K562 (cell line): ENCODE results near the gene KDF1. TPM values are rescaled to one million over a fixed set of nuclear protein-coding genes. Genes with fewer than 3 reads are reported as not detected.

Experiments
- ATAC-seq: fragments of 200-7000 bp; cut with Tn5 transposase; 3 replicates; pipeline ENCODE4 v1.9.1; 2020; ENCODE audit warnings: moderate library complexity
- BruUV-seq: library from RNA; stranded (reverse); fragments of 400-500 nt; replicated peaks from 2 replicates; lab custom pipeline; 2021; lab: Mats Ljungman, UMichigan
- CTCF ChIA-PET: fragments of 300-600 bp; formaldehyde crosslinking; extraction: SDS; loops from one replicate; lab custom pipeline; 2021; ENCODE audit warnings: low intra/inter-chr PET ratio; lab: Yijun Ruan, JAX
- POLR2A ChIA-PET: fragments of 300-600, 350-650 bp; sonication (Branson Sonifier 250); formaldehyde crosslinking; extraction: SDS; loops from one replicate; lab custom pipeline; 2021; ENCODE audit warnings: antibody characterized with exemption, inconsistent platforms; lab: Yijun Ruan, JAX
- DNase-seq, 4 experiments: peaks; one replicate each; pipeline versions ENCODE4 v3.0.0 to v3.0.0-alpha.2; 2011 to 2018; ENCODE audit warnings: low spot score in 3 of 4, mixed read lengths in 3 of 4; ENCODE audit errors: extremely low read depth in 1 of 4
- FAIRE-seq: peaks from 2 replicates; lab custom pipeline; 2011; peaks lifted over from hg19 to GRCh38; lab: Jason Lieb, UNC
- H2AFZ ChIP-seq: 2 replicates; pipeline ENCODE4 v1.6.0; 2011; ENCODE audit warnings: low read depth, low read length, control low read depth, inconsistent platforms
- H3K27ac ChIP-seq: fragments of 200-600 bp; 3 replicates; pipeline ENCODE4 v1.8.0; 2011; ENCODE audit warnings: low read depth, mild to moderate bottlenecking, control low read depth, inconsistent platforms, low read length, moderate library complexity, mixed read lengths; ENCODE audit errors: extremely low read depth
- H3K27me3 ChIP-seq, 2 experiments: fragments of 300-600 bp in 1 of 2; 2 replicates in 1 of 2; 3 replicates in 1 of 2; pipeline versions ENCODE4 v1.6.0 to v1.8.0; 2011; ENCODE audit warnings: inconsistent platforms in 2 of 2, low read length in 2 of 2, mild to moderate bottlenecking in 1 of 2, mixed read lengths in 1 of 2, moderate library complexity in 1 of 2; ENCODE audit not compliant: control insufficient read depth in 2 of 2, insufficient read depth in 2 of 2
- H3K36me3 ChIP-seq: fragments of 300-600 bp; 3 replicates; pipeline ENCODE4 v1.8.0; 2011; ENCODE audit warnings: mild to moderate bottlenecking, low read length, inconsistent platforms; ENCODE audit not compliant: control insufficient read depth, insufficient read depth
- H3K4me1 ChIP-seq, 2 experiments: fragments of 200-600 bp in 1 of 2; replicated peaks in 1 of 2; 2 replicates in 1 of 2; 3 replicates in 1 of 2; pipeline versions ENCODE4 v1.5.1 to v1.8.0; 2011; ENCODE audit warnings: inconsistent platforms in 2 of 2, low read length in 2 of 2, mild to moderate bottlenecking in 1 of 2, mixed read lengths in 1 of 2, moderate library complexity in 1 of 2; ENCODE audit not compliant: control insufficient read depth in 2 of 2, insufficient read depth in 2 of 2
- H3K4me2 ChIP-seq: 2 replicates; pipeline ENCODE4 v1.6.1; 2011; ENCODE audit warnings: low read length, control low read depth, inconsistent platforms, mixed read lengths; ENCODE audit not compliant: insufficient read depth
- H3K4me3 ChIP-seq: fragments of 200-600 bp; sonication (generic), shearing (Covaris generic); 2 replicates; pipeline ENCODE4 v1.5.1; 2016; ENCODE audit warnings: control low read depth, inconsistent platforms
- H3K79me2 ChIP-seq: fragments of 200-600 bp; 3 replicates; pipeline ENCODE4 v1.8.0; 2011; ENCODE audit warnings: low read length, inconsistent platforms; ENCODE audit not compliant: control insufficient read depth, insufficient read depth
- H3K9ac ChIP-seq, 2 experiments: 2 replicates each; pipeline versions ENCODE4 v1.6.0 to v1.6.1; 2011; ENCODE audit warnings: low read depth in 2 of 2, low read length in 2 of 2, control low read depth in 1 of 2, inconsistent platforms in 1 of 2, mild to moderate bottlenecking in 1 of 2, mixed read lengths in 1 of 2; ENCODE audit not compliant: insufficient read depth in 1 of 2
- H3K9me1 ChIP-seq: one replicate; pipeline ENCODE4 v1.6.0; 2011; ENCODE audit warnings: inconsistent platforms, mild to moderate bottlenecking, low read length, moderate library complexity; ENCODE audit not compliant: control insufficient read depth, insufficient read depth
- H3K9me3 ChIP-seq: replicated peaks from 2 replicates; pipeline ENCODE4 v1.5.1; 2011; ENCODE audit warnings: low read depth, low read length, inconsistent platforms; ENCODE audit not compliant: control insufficient read depth, insufficient read depth
- H4K20me1 ChIP-seq: replicated peaks from 2 replicates; pipeline ENCODE4 v1.6.1; 2011; ENCODE audit warnings: low read length, inconsistent platforms, mixed read lengths; ENCODE audit not compliant: control insufficient read depth, insufficient read depth
- ATF1 ChIP-seq, 2 experiments: fragments of 450-650 bp in 1 of 2; IDR thresholded peaks; 2 replicates each; pipeline ENCODE4 v1.6.1; 2016; ENCODE audit warnings: missing compliant biosample characterization in 1 of 2, missing genetic modification characterization in 1 of 2
- BCL6 ChIP-seq: fragments of 250-450 bp; sonication (Bioruptor Pico); IDR thresholded peaks from 2 replicates; pipeline ENCODE4 v1.4.0; 2020
- CBX8 ChIP-seq: fragments of 200-600 bp; sonication (generic); IDR thresholded peaks from 2 replicates; pipeline ENCODE4 v1.6.1; 2012; ENCODE audit warnings: borderline replicate concordance, mixed run types, low read depth, mild to moderate bottlenecking, moderate library complexity, mixed read lengths, low read length, control low read depth, inconsistent platforms; ENCODE audit not compliant: poor library complexity, severe bottlenecking; ENCODE audit errors: extremely low read depth
- CEBPB ChIP-seq: fragments of 450-650 bp; IDR thresholded peaks from 2 replicates; pipeline ENCODE4 v1.6.1; 2016; ENCODE audit warnings: missing genetic modification characterization, missing compliant biosample characterization
- DPF2 ChIP-seq: fragments of 450-650 bp; IDR thresholded peaks from 2 replicates; pipeline ENCODE4 v1.6.1; 2016
- FOSL1 ChIP-seq: fragments of 200-800 bp; sonication (Bioruptor generic); conservative IDR thresholded peaks from 2 replicates; pipeline ENCODE4 v1.6.1; 2016; ENCODE audit warnings: missing genetic modification characterization, missing compliant biosample characterization
- FOXJ3 ChIP-seq: sonication (generic); formaldehyde crosslinking; IDR thresholded peaks from 2 replicates; pipeline ENCODE4 v1.4.0; 2020; ENCODE audit warnings: mild to moderate bottlenecking, missing genetic modification reagents
- NCOA4 ChIP-seq: fragments of 450-650 bp; IDR thresholded peaks from 2 replicates; pipeline ENCODE4 v1.6.1; 2018; ENCODE audit warnings: mild to moderate bottlenecking; ENCODE audit not compliant: partially characterized antibody
- NR0B1 ChIP-seq: fragments of 450-650 bp; IDR thresholded peaks from one replicate; pipeline ENCODE4 v1.6.1; 2018; ENCODE audit warnings: mild to moderate bottlenecking, moderate library complexity; ENCODE audit not compliant: partially characterized antibody
- SMARCE1 ChIP-seq: fragments of 450-650 bp; IDR thresholded peaks from 2 replicates; pipeline ENCODE4 v1.7.1; 2016; ENCODE audit warnings: mild to moderate bottlenecking
- SREBF1 ChIP-seq: fragments of 150-350 bp; IDR thresholded peaks from 2 replicates; pipeline ENCODE4 v1.6.1; 2014; ENCODE audit warnings: antibody characterized with exemption, low read depth, low read length, borderline replicate concordance
- TCF7L2 ChIP-seq: fragments of 150-350 bp; IDR thresholded peaks from 2 replicates; pipeline ENCODE4 v1.6.1; 2016; ENCODE audit warnings: low read depth, mild to moderate bottlenecking, low read length, moderate library complexity
- ZBTB1 ChIP-seq: sonication (generic); formaldehyde crosslinking; IDR thresholded peaks from 2 replicates; pipeline ENCODE4 v1.8.1; 2023; ENCODE audit warnings: missing genetic modification reagents, low read depth, mild to moderate bottlenecking, borderline replicate concordance
- ZNF212 ChIP-seq: fragments of 450-650 bp; formaldehyde crosslinking; IDR thresholded peaks from 2 replicates; pipeline ENCODE4 v1.4.0; 2020; ENCODE audit warnings: mild to moderate bottlenecking
- ZNF274 ChIP-seq: IDR thresholded peaks from 2 replicates; pipeline ENCODE4 v1.6.1; 2011; ENCODE audit warnings: low read depth, mild to moderate bottlenecking, low read length, moderate library complexity, borderline replicate concordance
- ZNF384 ChIP-seq: IDR thresholded peaks from 2 replicates; pipeline ENCODE4 v1.6.1; 2012; ENCODE audit warnings: low read depth, low read length, improper control_type of control experiment
- ZNF507 ChIP-seq: conservative IDR thresholded peaks from 2 replicates; pipeline ENCODE4 v1.6.1; 2017; ENCODE audit warnings: missing genetic modification characterization, missing compliant biosample characterization
- ZNF511 ChIP-seq: sonication (generic); formaldehyde crosslinking; IDR thresholded peaks from 2 replicates; pipeline ENCODE4 v1.8.0; 2022; ENCODE audit warnings: mild to moderate bottlenecking, missing genetic modification reagents
- ZSCAN29 ChIP-seq: fragments of 450-650 bp; IDR thresholded peaks from 2 replicates; pipeline ENCODE4 v1.6.1; 2017
- WGBS: fragments of 100-300 bp; shearing (Covaris generic); methylation state at CpG from one replicate; pipeline ENCODE4 v1.1.6; 2016; ENCODE audit warnings: low coverage, mixed read lengths; ENCODE audit not compliant: insufficient coverage; ENCODE audit errors: missing lambda C conversion rate; 5-methylcytosine and 5-hydroxymethylcytosine counted together
- in situ Hi-C: fragments of 300-500 bp; cut with MboI; formaldehyde crosslinking; loops from 4 replicates; pipeline ENCODE4 v1.15.0; 2018; ENCODE audit warnings: inconsistent platforms, mixed read lengths
- intact Hi-C: fragments of 100-400 bp; cut with micrococcal nuclease; formaldehyde crosslinking; loops from 2 replicates; pipeline ENCODE4 v1.14.2; 2022
- polyA plus RNA-seq, 8 experiments: library from polyadenylated mRNA; depleted of rRNA in 4 of 8; stranded (reverse) in 5 of 8; unstranded in 3 of 8; fragments of >200 nt; fragmentation: Nextera tagmentation in 2 of 8; fragmentation: Illumina TruSeq in 1 of 8; extraction: Ambion mirVana in 2 of 8; extraction: Trizol in 1 of 8; gene quantifications; 2 replicates each; pipeline versions ENCODE4 v1.2.1 to v1.2.3, GENCODE V29; 2011 to 2014; ENCODE audit warnings: inconsistent platforms in 1 of 8, missing spikeins in 1 of 8
- total RNA-seq, 7 experiments: library from RNA; depleted of rRNA in 6 of 7; stranded (reverse); fragments of >200 nt in 6 of 7; fragmentation: Illumina TruSeq in 2 of 7; extraction: Trizol in 2 of 7; gene quantifications; 2 replicates each; pipeline versions ENCODE4 v1.2.1 to v1.2.3, GENCODE V29; 2011 to 2021; ENCODE audit warnings: low replicate concordance in 1 of 7
- TF ChIP-seq, protein P1 (sequence below): fragments of 450-650 bp; formaldehyde crosslinking; IDR thresholded peaks from 2 replicates; pipeline ENCODE4 v1.4.0; 2020; ENCODE audit warnings: mild to moderate bottlenecking, mixed read lengths

The KDF1 gene
- total and polyA plus RNA-seq, 9 of the 15 experiments (the other 6 are each of a cell fraction or from before 2014, with no cell fraction given), result 0.38 to 1.9 (median 0.83) TPM

DNA sequence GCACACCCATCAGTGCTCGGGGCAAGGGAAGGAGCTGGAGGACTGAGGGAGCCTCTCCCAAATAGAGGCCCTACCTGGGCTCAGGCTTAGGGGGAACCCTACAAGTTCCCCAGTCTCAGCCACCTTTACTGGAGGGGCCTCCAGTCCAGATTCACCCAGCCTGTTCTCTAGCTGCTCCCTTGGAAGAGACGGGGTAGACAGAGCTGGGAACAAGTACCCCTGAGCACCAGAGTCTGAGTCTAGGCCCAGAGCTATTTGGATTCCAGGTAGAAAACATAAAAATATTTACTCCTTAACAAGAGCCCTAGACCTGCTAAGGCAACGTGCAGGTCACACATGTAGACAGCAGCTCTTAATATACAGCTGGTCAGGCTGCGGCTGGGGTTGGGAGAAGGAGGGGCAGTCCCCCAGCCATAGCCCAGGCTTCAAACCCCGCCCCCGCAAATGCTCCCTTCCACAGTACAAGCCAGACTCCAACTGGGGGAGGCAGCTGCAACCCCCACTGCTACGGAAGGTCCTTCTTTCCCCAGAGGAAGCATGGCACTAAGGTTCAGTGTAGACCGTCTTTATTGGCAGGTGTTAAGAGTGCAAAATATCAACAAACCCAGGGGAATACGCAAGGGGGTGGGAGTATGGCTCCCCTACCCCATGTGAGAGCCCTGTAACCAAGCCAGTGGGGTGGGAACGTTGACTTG, 44.4 kb upstream of the KDF1 start:
- no TSS peak for BruUV-seq
- WGBS, result 39% methylated on average over 10 of the region's 10 CpGs
- FAIRE-seq (peak; percentile 70), ATAC-seq (peak; percentile 93), DNase-seq (peak; percentile 84 to 86 (median 84))
- Histone ChIP-seq H4K20me1 (no peaks in the 10 kb centered on the region), H3K9me3 (no peaks in the 10 kb centered on the region), H3K36me3 (no peaks in the 10 kb centered on the region), H3K27me3 (no peaks in the 10 kb centered on the region), H3K9me1 (no peaks in the 10 kb centered on the region), H3K79me2 (no peaks in the 10 kb centered on the region), H3K4me1 (peaks cover 18 to 32% of the 10 kb centered on the region in 2 experiments), H3K4me2 (peak overlapping the region; percentile 25; the same call in 1 of the 2 replicates), H2AFZ (peak overlapping the region; percentile 67), H3K27ac (no peak overlapping the region; the same call in 2 of the 3 replicates), H3K4me3 (no peak overlapping the region), H3K9ac (peak overlapping the region; percentile 16 to 68; a peak in 2 of 4 replicates)
- in situ Hi-C loops (no loop called here), intact Hi-C loops (no loop called here)
- CTCF ChIA-PET, result no interaction called here
- POLR2A ChIA-PET, result interaction anchor here (0.5 to 2.4 kb wide), 6 partner anchors 8 to 327 kb away, joined by 3 to 8 read pairs (median 4); partner anchors contain the start of gene TENT5B
- TF ChIP-seq DPF2 (0 out of 2 replicates have a peak, but pooled peaks have one; percentile 39), CEBPB (no peak), ZBTB1 (no peak), ZNF384 (0 out of 2 replicates have a peak, but pooled peaks have one; percentile 31), BCL6 (CRISPR knock-in tag) (no peak), ATF1 (CRISPR knock-in tag; IDR thresholded peaks at IDR 0.05) (no peak), ATF1 (tag; IDR thresholded peaks at IDR 0.05) (no peak), TCF7L2 (no peak), ZNF212 (CRISPR knock-in tag) (no peak), NR0B1 (no peak), CBX8 (no peak), FOSL1 (tag) (no peak), ZNF507 (tag) (no peak), ZNF511 (CRISPR knock-in tag) (no peak), FOXJ3 (CRISPR knock-in tag) (no peak), SMARCE1 (no peak), ZNF274 (no peak), SREBF1 (no peak), NCOA4 (no peak), ZSCAN29 (0 out of 2 replicates have a peak, but pooled peaks have one; percentile 54)
- TF ChIP-seq, protein P1, sequence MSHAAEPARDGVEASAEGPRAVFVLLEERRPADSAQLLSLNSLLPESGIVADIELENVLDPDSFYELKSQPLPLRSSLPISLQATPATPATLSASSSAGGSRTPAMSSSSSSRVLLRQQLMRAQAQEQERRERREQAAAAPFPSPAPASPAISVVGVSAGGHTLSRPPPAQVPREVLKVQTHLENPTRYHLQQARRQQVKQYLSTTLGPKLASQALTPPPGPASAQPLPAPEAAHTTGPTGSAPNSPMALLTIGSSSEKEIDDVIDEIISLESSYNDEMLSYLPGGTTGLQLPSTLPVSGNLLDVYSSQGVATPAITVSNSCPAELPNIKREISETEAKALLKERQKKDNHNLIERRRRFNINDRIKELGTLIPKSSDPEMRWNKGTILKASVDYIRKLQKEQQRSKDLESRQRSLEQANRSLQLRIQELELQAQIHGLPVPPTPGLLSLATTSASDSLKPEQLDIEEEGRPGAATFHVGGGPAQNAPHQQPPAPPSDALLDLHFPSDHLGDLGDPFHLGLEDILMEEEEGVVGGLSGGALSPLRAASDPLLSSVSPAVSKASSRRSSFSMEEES (CRISPR knock-in tag), result no peak
